Measurements from ENCODE around the gene CDC42SE2.

Gene CDC42SE2

GRCh38 chr5:131316822-131317221, 53.0 kb downstream of the CDC42SE2 start:
- no peak for TF ChIP-seq EGR1 (IDR thresholded peaks at IDR 0.05)
- TF ChIP-seq CEBPB (IDR thresholded peaks at IDR 0.05): no peak
- TF ChIP-seq TAF1 (IDR thresholded peaks at IDR 0.05; ENCODE audit: low read depth): no peak
- TF ChIP-seq RAD21 (IDR thresholded peaks at IDR 0.05; ENCODE audit: low read depth): no peak
- TF ChIP-seq ZBTB7A (IDR thresholded peaks at IDR 0.05; ENCODE audit: low read depth): no peak
- TF ChIP-seq USF1 (IDR thresholded peaks at IDR 0.05): no peak
- no peak for TF ChIP-seq EP300 (IDR thresholded peaks at IDR 0.05; ENCODE audit: borderline replicate concordance)
- no peak for TF ChIP-seq REST (IDR thresholded peaks at IDR 0.05; ENCODE audit: low read depth)
- TF ChIP-seq TCF12 (IDR thresholded peaks at IDR 0.05; ENCODE audit: low read depth): no peak
- TF ChIP-seq YY1 (IDR thresholded peaks at IDR 0.05; ENCODE audit: low read depth): no peak
- TF ChIP-seq CREB1 (IDR thresholded peaks at IDR 0.05; ENCODE audit: low read depth): no peak
- no peak for TF ChIP-seq NFIC (IDR thresholded peaks at IDR 0.05)

GRCh38 chr5:131318455-131318854, 54.6 kb downstream of the CDC42SE2 start:
- no peak for TF ChIP-seq REST (IDR thresholded peaks at IDR 0.05; ENCODE audit: low read depth)
- TF ChIP-seq CEBPB (IDR thresholded peaks at IDR 0.05): no peak
- no peak for TF ChIP-seq CREB1 (IDR thresholded peaks at IDR 0.05; ENCODE audit: low read depth)
- TF ChIP-seq TAF1 (IDR thresholded peaks at IDR 0.05; ENCODE audit: low read depth): no peak
- no peak for TF ChIP-seq ZBTB7A (IDR thresholded peaks at IDR 0.05; ENCODE audit: low read depth)
- TF ChIP-seq TEAD4 (IDR thresholded peaks at IDR 0.05): no peak
- TF ChIP-seq USF1 (IDR thresholded peaks at IDR 0.05): no peak
- no peak for TF ChIP-seq RAD21 (IDR thresholded peaks at IDR 0.05; ENCODE audit: low read depth)
- TF ChIP-seq TCF12 (IDR thresholded peaks at IDR 0.05; ENCODE audit: low read depth): no peak
- no peak for TF ChIP-seq YY1 (IDR thresholded peaks at IDR 0.05; ENCODE audit: low read depth)
- TF ChIP-seq MAX (IDR thresholded peaks at IDR 0.05): no peak
- TF ChIP-seq EP300 (IDR thresholded peaks at IDR 0.05; ENCODE audit: borderline replicate concordance): no peak
- TF ChIP-seq EGR1 (IDR thresholded peaks at IDR 0.05): no peak
- TF ChIP-seq NFIC (IDR thresholded peaks at IDR 0.05): no peak

GRCh38 chr5:131321066-131321465, 57.2 kb downstream of the CDC42SE2 start:
- TF ChIP-seq ZBTB7A (IDR thresholded peaks at IDR 0.05; ENCODE audit: low read depth) (no peak), CREB1 (IDR thresholded peaks at IDR 0.05; ENCODE audit: low read depth) (no peak), RAD21 (IDR thresholded peaks at IDR 0.05; ENCODE audit: low read depth) (no peak), TEAD4 (IDR thresholded peaks at IDR 0.05) (no peak), CEBPB (IDR thresholded peaks at IDR 0.05) (no peak)

- TF ChIP-seq USF1 (IDR thresholded peaks at IDR 0.05) (no peak), CREB1 (IDR thresholded peaks at IDR 0.05; ENCODE audit: low read depth) (no peak), TCF12 (IDR thresholded peaks at IDR 0.05; ENCODE audit: low read depth) (no peak), RAD21 (IDR thresholded peaks at IDR 0.05; ENCODE audit: low read depth) (no peak), TAF1 (IDR thresholded peaks at IDR 0.05; ENCODE audit: low read depth) (no peak), FOXM1 (IDR thresholded peaks at IDR 0.05; ENCODE audit: borderline replicate concordance, low read depth) (no peak), YY1 (IDR thresholded peaks at IDR 0.05; ENCODE audit: low read depth) (no peak), REST (IDR thresholded peaks at IDR 0.05; ENCODE audit: low read depth) (no peak), EGR1 (IDR thresholded peaks at IDR 0.05) (no peak), NFIC (IDR thresholded peaks at IDR 0.05) (no peak), EP300 (IDR thresholded peaks at IDR 0.05; ENCODE audit: borderline replicate concordance) (no peak), ZBTB7A (IDR thresholded peaks at IDR 0.05; ENCODE audit: low read depth) (no peak), TEAD4 (IDR thresholded peaks at IDR 0.05) (no peak)
Observed at GRCh38 chr5:131322926-131323325, 59.1 kb downstream of the CDC42SE2 start.
